Activated CD8-positive, alpha-beta T cell treated with anti-CD3 and anti-CD28 coated beads, Interleukin-2, amount 10 ng/mL, durations not matched to agents 7 days and 5 days (primary cell): ENCODE measurements around the gene GHITM. TPM values are rescaled to one million over a fixed set of nuclear protein-coding genes. Genes with fewer than 3 reads are reported as not detected.
"Not testable (repeated sequence)": the region's sequence is repeated elsewhere in the genome, so short reads cannot be mapped to it uniquely, and the experiment has no call there.

Experiments used
- ATAC-seq: fragments of 150-1000 bp; cut with Tn5 transposase; one replicate; pipeline ENCODE4 v1.10.0; 2021; ENCODE audit warnings: moderate library complexity
- CTCF ChIA-PET: fragments of 350-600 bp; sonication (Branson Sonifier 250); formaldehyde crosslinking; loops from one replicate; lab custom pipeline; 2021; ENCODE audit warnings: antibody characterized with exemption; lab: Charles Lee
- POLR2A ChIA-PET: fragments of 350-600 bp; sonication (Branson Sonifier 250); formaldehyde crosslinking; loops from one replicate; lab custom pipeline; 2021; ENCODE audit warnings: antibody characterized with exemption; lab: Charles Lee
- DNase-seq: peaks from one replicate; pipeline ENCODE4 v3.0.0-alpha.2; 2020
- H3K27ac Mint-ChIP-seq: one replicate; pipeline ENCODE4 v1.8.0; 2021; ENCODE audit warnings: mild to moderate bottlenecking, mixed read lengths
- H3K27me3 Mint-ChIP-seq: one replicate; pipeline ENCODE4 v1.8.0; 2021; ENCODE audit warnings: low read depth, mixed read lengths
- H3K36me3 Mint-ChIP-seq: one replicate; pipeline ENCODE4 v1.8.0; 2021; ENCODE audit warnings: low read depth, mixed read lengths
- H3K4me1 Mint-ChIP-seq: one replicate; pipeline ENCODE4 v1.8.0; 2021; ENCODE audit warnings: low read depth, mixed read lengths
- H3K4me3 Mint-ChIP-seq: one replicate; pipeline ENCODE4 v1.8.0; 2021; ENCODE audit warnings: mild to moderate bottlenecking, mixed read lengths
- H3K9me3 Mint-ChIP-seq: one replicate; pipeline ENCODE4 v1.8.0; 2022; ENCODE audit warnings: mixed read lengths; ENCODE audit not compliant: insufficient read depth
- total RNA-seq, 2 experiments: library from RNA; stranded (reverse); gene quantifications; one replicate each; pipeline ENCODE4 v1.2.3, GENCODE V29; 2021

Gene GHITM
- total RNA-seq, 2 experiments from 2014 or later, result 123 to 133 TPM

DNA sequence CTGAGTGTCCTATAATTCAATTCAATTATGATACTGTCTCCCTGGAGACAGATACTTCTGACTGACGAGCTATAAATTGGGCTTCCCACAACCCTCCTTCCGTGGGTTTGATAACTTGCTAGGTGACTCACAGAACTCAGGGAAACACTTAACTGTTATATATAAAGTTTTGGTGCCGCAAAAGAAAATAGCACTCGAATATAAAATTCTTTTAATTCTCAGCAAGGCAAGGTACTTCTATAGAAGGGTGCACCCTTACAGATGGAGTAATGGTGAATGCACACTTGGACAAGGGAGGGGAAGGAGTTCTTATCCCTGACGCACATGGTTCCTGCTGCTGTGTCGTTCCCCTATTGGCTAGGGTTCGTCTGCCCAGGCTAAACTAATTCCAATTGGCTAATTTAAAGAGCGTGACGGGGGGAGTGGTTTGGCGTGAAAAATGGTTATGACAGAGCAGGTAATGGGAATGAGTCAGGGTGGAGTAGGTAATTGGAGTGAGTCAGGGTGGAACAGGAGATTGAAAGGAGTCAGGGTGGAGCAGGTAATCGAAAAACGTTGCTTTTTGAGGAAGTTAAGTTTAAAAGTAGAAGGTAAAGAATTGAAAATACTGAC is 20.8 kb upstream of the GHITM start:
- H3K27me3 Mint-ChIP-seq, result peaks cover 9% of the 10 kb centered on the region
- no peak overlapping the region for H3K27ac Mint-ChIP-seq
- H3K4me1 Mint-ChIP-seq, result no peaks in the 10 kb centered on the region
- no peak overlapping the region for H3K4me3 Mint-ChIP-seq
- CTCF ChIA-PET, result interaction anchor here (1.6 kb wide), 1 partner anchor 419 kb away, joined by 3 read pairs; no protein-coding TSS in a partner anchor
- ATAC-seq, result no peak
- POLR2A ChIA-PET, result no interaction called here
- DNase-seq, result no peak
- H3K36me3 Mint-ChIP-seq, result no peaks in the 10 kb centered on the region
- H3K9me3 Mint-ChIP-seq, result no peaks in the 10 kb centered on the region

DNA sequence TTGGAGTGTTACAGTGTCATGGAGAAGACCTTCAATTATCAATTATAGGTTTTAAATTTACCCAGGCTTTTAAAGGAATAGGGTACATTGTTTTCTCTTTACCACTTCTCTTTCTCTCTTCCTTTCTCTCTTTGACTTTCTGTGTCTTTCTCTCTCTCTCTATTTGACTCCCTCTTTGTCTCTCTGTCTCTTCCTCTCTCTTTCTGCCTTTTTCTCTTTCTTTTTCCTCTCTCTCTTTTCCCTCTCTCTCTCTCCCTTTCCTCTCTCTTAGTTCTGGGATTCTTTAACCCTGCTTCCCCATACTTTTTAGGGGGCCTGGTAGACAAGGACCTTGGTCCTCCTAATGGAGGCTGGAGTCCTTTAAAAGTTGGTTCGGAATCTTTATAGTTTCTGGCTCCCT is 15.9 kb upstream of the GHITM start:
- DNase-seq, result no peak
- ATAC-seq, result no peak
- Mint-ChIP-seq H3K27me3 (peaks cover 7% of the 10 kb centered on the region), H3K36me3 (no peaks in the 10 kb centered on the region), H3K27ac (no peak overlapping the region), H3K4me3 (no peak overlapping the region), H3K9me3 (no peaks in the 10 kb centered on the region), H3K4me1 (no peaks in the 10 kb centered on the region)
- CTCF ChIA-PET, result interaction anchor here (0.6 kb wide), 1 partner anchor 1581 kb away, joined by 3 read pairs; no protein-coding TSS in a partner anchor
- POLR2A ChIA-PET, result no interaction called here

DNA sequence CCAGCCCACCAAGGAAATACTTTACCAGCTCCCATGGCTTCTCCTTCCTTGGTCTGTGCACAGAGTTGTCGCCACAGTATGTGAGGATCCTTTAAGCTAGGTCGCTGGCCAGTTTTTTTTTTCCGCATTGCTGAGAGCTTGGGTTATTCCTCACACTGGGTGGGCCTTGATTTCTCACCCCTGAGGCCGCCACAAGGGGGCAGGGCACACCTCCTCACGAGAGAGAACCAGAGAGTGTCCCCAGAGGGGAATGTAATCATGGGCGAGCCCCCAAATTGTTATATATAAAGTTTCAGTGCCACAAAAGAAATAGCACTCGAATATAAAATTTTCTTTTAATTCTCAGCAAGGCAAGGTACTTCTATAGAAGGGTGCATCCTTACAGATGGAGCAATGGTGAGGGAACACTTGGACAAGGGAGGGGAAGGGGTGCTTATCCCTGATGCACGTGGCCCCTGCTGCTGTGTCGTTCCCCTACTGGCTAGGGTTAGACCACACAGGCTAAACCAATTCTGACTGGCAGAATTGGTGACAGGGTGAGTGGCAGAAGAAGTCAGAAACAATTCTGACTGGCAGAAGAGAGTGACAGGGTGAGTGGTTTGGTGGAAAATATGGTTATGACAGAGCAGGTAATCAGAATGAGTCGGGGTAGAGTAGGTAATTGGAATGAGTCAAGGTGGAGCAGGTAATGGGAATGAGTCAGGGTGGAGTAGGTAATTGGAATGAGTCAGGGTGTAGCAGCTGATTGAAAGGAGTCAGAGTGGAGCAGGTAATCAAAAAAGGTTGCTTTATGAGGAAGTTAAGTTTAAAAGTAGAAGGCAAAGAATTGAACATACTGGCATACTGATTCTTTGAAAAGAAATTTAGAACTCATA is 13.2 kb upstream of the GHITM start:
- peaks cover 10% of the 10 kb centered on the region for H3K27me3 Mint-ChIP-seq
- POLR2A ChIA-PET, DNase-seq, H3K27ac Mint-ChIP-seq, H3K4me3 Mint-ChIP-seq, H3K36me3 Mint-ChIP-seq, CTCF ChIA-PET, H3K4me1 Mint-ChIP-seq, H3K9me3 Mint-ChIP-seq, ATAC-seq: not testable (repeated sequence)

DNA sequence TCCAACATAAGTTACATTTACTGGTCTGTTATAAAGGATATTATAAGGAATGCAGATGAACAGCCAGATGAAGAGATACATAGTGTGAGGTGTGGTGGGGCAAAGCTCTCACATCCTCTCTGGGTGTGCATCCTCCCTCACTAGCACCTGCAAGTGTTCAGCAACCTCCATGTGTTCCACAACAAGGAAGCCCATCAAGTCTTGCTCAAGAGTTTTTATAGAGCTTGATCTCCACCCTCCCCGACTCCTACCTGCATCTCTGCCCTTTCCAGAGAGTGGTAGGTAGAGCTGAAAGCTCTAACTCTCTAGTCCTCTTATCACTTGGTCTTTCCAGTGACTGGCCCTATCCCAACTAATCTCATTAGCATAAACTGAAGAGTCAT is 12.5 kb upstream of the GHITM start:
- ChIA-PET CTCF (interaction anchor here (0.9 kb wide), 1 partner anchor 78 kb away, joined by 3 read pairs; no protein-coding TSS in a partner anchor), POLR2A (no interaction called here)
- Mint-ChIP-seq H3K4me3 (no peak overlapping the region), H3K27me3 (peaks cover 10% of the 10 kb centered on the region), H3K36me3 (no peaks in the 10 kb centered on the region), H3K9me3 (no peaks in the 10 kb centered on the region), H3K27ac (no peak overlapping the region), H3K4me1 (no peaks in the 10 kb centered on the region)
- ATAC-seq (no peak), DNase-seq (no peak)

DNA sequence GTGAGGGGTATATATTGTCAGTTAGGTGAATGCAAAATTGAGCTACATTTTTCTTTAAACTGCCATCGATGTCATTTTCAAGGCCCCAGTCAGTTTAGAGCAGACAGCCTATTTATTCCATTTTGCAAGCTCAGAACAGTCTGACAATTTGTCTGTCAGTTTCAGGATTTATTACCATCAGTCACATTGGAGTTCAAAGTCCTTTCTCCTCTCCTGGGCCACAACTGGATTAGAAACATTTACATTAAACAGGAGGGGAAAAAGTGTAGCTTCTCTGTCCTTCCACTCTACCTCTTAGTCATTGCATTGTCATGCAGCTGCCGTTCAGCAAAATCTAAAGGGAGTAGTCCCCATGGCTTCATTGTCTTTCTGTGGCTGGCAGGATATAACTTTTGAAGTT is 3.5 kb upstream of the GHITM start:
- ChIA-PET CTCF (interaction anchor here (0.7 to 1.2 kb wide), 5 partner anchors 12 to 264 kb away, joined by 3 read pairs; no protein-coding TSS in a partner anchor), POLR2A (no interaction called here)
- peaks cover 15% of the 10 kb centered on the region for H3K4me1 Mint-ChIP-seq

DNA sequence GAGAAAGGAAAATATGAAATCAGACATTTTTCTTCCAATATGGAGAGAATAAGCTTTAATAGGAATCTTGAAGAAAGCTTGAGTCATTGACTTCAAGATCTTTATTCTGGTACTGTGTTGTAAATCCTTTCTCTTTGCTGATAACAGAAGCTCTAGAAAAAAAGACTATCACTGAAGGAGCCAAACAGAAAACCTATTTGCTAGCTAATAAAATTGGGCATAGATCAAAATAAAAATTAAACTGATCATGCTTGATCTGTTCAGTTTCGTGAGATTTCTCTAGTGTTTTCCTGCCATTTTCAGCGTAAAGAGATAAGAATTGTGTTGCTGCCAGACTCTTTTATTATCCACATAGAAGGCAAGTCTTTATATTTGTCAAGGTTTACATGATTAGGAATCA is 1.5 kb upstream of the GHITM start:
- DNase-seq, result no peak
- Mint-ChIP-seq H3K9me3 (no peaks in the 10 kb centered on the region), H3K36me3 (peaks cover 10% of the 10 kb centered on the region), H3K4me3 (no peak overlapping the region), H3K27me3 (peaks cover 5% of the 10 kb centered on the region), H3K4me1 (peaks cover 26% of the 10 kb centered on the region), H3K27ac (no peak overlapping the region)
- no peak for ATAC-seq
- CTCF ChIA-PET, result interaction anchor here (0.6 to 4.8 kb wide), 5 partner anchors 11 to 127 kb away, joined by 3 to 45 read pairs (median 3); no protein-coding TSS in a partner anchor
- POLR2A ChIA-PET, result no interaction called here

More for the DNA sequence above, 3.5 kb upstream of the GHITM start:
- ATAC-seq, result no peak
- Mint-ChIP-seq H3K36me3 (peaks cover 8% of the 10 kb centered on the region), H3K4me3 (no peak overlapping the region), H3K27me3 (peaks cover 11% of the 10 kb centered on the region), H3K9me3 (no peaks in the 10 kb centered on the region), H3K27ac (no peak overlapping the region)
- no peak for DNase-seq

DNA sequence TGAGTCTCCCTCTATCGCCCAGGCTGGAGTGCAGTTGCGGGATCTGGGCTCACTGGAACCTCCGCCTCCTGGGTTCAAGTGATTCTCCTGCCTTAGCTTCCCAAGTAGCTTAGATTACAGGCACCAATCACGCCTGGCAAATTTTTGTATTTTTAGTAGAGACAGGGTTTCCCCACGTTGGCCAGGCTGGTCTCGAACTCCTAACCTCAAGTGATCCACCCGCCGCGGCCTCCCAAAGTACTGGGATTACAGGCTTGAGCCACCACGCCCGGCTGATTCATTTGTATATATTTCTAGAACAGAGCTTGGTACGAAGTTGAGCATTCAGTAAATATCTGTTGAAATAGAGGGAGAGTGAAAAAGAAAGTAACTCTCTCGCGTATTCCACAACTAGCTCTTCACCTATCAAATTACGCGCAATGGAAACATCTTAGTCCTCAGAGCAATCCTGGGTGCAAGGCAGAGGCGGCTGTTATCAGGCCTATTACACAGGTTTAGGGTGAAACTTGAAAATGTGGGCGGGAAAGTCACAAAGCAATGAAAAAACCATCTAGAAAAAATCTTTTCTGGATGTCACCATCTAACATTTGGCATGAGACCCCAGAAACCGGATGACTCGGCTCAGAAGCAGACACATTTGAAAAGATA is 707 bp upstream of the GHITM start:
- POLR2A ChIA-PET, result interaction anchor here (0.6 to 2.2 kb wide), 4 partner anchors 39 to 190 kb away, joined by 3 to 11 read pairs (median 4); partner anchors contain the start of gene CCSER2

DNA sequence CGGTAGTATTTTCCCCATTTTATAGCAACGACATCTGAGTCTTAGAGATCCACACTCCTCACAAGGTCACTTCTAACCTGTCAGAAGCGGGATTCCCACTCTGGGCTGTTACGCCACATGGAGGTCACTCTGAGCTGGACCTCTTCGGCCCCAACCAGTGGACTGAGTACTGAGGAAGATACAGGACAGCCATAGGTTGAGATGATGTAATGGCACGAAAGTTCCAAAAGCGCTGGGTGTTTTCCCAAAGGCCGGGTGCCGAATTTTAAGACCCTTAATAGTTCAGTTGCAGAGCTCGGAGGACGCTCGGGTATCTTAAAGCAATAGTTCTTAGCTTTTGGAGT is 699 bp downstream of the GHITM start:
- ATAC-seq, result no peak

More for the DNA sequence above, 707 bp upstream of the GHITM start:
- DNase-seq (peak; percentile 44), ATAC-seq (peak; percentile 10)
- peaks cover 4% of the 10 kb centered on the region for H3K27me3 Mint-ChIP-seq
- no peaks in the 10 kb centered on the region for H3K9me3 Mint-ChIP-seq
- H3K4me3 Mint-ChIP-seq, result peak overlapping the region; percentile 93
- H3K4me1 Mint-ChIP-seq, result peaks cover 28% of the 10 kb centered on the region
- CTCF ChIA-PET, result interaction anchor here (0.6 to 4.8 kb wide), 9 partner anchors 10 to 126 kb away, joined by 3 to 45 read pairs (median 4); no protein-coding TSS in a partner anchor
- peaks cover 16% of the 10 kb centered on the region for H3K36me3 Mint-ChIP-seq
- peak overlapping the region; percentile 97 for H3K27ac Mint-ChIP-seq

DNA sequence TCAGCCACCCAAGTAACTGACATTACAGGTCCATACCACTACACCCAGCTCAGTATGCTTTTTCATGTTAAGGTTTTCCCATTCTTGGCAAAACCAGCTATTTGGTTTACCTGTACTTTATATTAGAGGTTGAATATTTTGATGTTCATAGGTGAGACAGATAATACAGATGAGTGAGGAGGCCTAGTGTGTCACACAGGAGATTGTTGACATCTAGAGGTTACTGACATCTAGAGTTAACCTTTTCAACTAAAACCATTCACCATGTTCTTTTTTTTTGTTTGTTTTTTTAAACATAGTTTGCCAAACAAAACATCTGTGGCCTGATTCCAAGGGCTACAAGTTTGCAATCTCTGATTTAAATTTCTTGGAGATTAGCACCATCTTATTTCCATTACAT is 8.0 kb downstream of the GHITM start:
- Mint-ChIP-seq H3K9me3 (no peaks in the 10 kb centered on the region), H3K4me1 (peaks cover 8% of the 10 kb centered on the region), H3K27me3 (no peaks in the 10 kb centered on the region), H3K27ac (no peak overlapping the region), H3K36me3 (peaks cover 59% of the 10 kb centered on the region), H3K4me3 (no peak overlapping the region)
- ATAC-seq (no peak), DNase-seq (no peak)
- ChIA-PET POLR2A (no interaction called here), CTCF (interaction anchor here (0.7 to 3.9 kb wide), 17 partner anchors 8 to 390 kb away, joined by 3 to 111 read pairs (median 7); partner anchors contain the start of genes CCSER2, CDHR1, GHITM and GPR15LG)

More for the DNA sequence above, 699 bp downstream of the GHITM start:
- DNase-seq, result no peak
- POLR2A ChIA-PET, result interaction anchor here (1.4 to 2.2 kb wide), 3 partner anchors 38 to 189 kb away, joined by 3 to 11 read pairs (median 3); partner anchors contain the start of gene CCSER2
- peak overlapping the region; percentile 97 for H3K27ac Mint-ChIP-seq
- peaks cover 26% of the 10 kb centered on the region for H3K36me3 Mint-ChIP-seq
- H3K4me3 Mint-ChIP-seq, result peak overlapping the region; percentile 93
- no peaks in the 10 kb centered on the region for H3K9me3 Mint-ChIP-seq
- CTCF ChIA-PET, result interaction anchor here (1.4 to 4.8 kb wide), 5 partner anchors 9 to 117 kb away, joined by 4 to 45 read pairs (median 7); no protein-coding TSS in a partner anchor
- H3K4me1 Mint-ChIP-seq, result peaks cover 28% of the 10 kb centered on the region
- H3K27me3 Mint-ChIP-seq, result no peaks in the 10 kb centered on the region

DNA sequence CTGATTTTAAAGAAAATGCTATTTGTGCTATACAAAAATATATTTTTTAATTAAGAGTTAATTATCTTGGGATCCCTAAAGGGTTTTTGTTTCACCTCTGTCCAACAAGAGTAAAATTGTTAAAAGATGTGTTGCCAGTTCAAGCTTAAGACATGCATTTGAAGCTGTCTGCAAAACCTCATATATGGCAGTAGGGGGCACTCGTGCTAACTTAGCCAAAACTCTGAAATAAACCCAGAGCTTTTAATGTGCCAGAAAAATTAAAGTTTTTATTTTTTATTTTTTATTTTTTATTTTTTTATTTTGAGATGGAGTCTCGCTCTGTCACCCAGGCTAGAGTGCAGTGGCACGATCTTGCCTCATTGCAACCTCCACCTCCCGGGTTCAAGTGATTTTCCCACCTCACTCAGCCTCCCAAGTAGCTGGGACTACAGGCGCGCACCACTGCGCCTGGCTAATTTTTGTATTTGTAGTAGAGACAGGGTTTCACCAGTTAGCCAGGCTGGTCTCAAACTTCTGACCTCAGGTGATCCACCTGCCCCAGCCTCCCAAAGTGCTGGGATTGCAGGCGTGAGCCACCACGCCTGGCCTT is 8.8 kb downstream of the GHITM start:
- H3K27ac Mint-ChIP-seq, H3K27me3 Mint-ChIP-seq, H3K9me3 Mint-ChIP-seq, H3K4me3 Mint-ChIP-seq, H3K4me1 Mint-ChIP-seq, POLR2A ChIA-PET: not testable (repeated sequence)
- peak; percentile 69 for ATAC-seq
- peaks cover 59% of the 10 kb centered on the region for H3K36me3 Mint-ChIP-seq
- peak; percentile 40 for DNase-seq
- CTCF ChIA-PET, result interaction anchor here (0.7 to 3.9 kb wide), 20 partner anchors 8 to 280 kb away, joined by 3 to 111 read pairs (median 6); partner anchors contain the start of genes CCSER2, CDHR1, GHITM and GPR15LG

DNA sequence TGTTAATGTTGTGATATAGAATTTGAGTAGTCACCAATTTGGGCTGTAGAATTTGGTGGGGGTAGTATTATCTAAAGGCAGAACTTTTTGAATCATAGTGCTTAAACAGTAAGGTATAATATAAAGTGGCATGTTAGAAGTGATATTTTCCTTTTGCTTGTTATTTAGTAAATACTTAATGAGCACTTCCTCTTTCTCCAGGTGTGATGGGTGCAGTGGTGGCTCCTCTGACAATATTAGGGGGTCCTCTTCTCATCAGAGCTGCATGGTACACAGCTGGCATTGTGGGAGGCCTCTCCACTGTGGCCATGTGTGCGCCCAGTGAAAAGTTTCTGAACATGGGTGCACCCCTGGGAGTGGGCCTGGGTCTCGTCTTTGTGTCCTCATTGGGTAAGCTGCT is 10.5 kb downstream of the GHITM start:
- Mint-ChIP-seq H3K36me3 (peaks cover 60% of the 10 kb centered on the region), H3K27ac (no peak overlapping the region), H3K9me3 (no peaks in the 10 kb centered on the region), H3K4me3 (no peak overlapping the region), H3K27me3 (no peaks in the 10 kb centered on the region), H3K4me1 (peaks cover 6% of the 10 kb centered on the region)
- ChIA-PET POLR2A (interaction anchor here (0.6 kb wide), 1 partner anchor 50 kb away, joined by 3 read pairs; no protein-coding TSS in a partner anchor), CTCF (interaction anchor here (0.8 to 3.9 kb wide), 8 partner anchors 9 to 64 kb away, joined by 4 to 111 read pairs (median 20); partner anchors contain the start of genes CDHR1 and GHITM)
- DNase-seq (no peak), ATAC-seq (no peak)
